Chondrocyte (in vitro differentiated cells): ENCODE data around the gene TMEM132C. TPM values are rescaled to one million over a fixed set of nuclear protein-coding genes. Genes with fewer than 3 reads are reported as not detected.
A peak's percentile ranks its signal among the peaks of the same experiment; 100 is the strongest.

Experiments used
- DNase-seq: peaks from one replicate; pipeline ENCODE4 v3.0.0; 2021; ENCODE audit warnings: mixed read lengths, low spot score
- H3K27ac Mint-ChIP-seq: one replicate; pipeline ENCODE4 v1.8.0; 2021; ENCODE audit warnings: mild to moderate bottlenecking, moderate library complexity, mixed read lengths; ENCODE audit not compliant: unreplicated experiment
- H3K27me3 Mint-ChIP-seq: 2 replicates; pipeline ENCODE4 v1.8.0; 2021; ENCODE audit warnings: low read depth, mixed read lengths
- H3K36me3 Mint-ChIP-seq: 2 replicates; pipeline ENCODE4 v1.8.0; 2021; ENCODE audit warnings: low read depth, mixed read lengths
- H3K4me1 Mint-ChIP-seq: 2 replicates; pipeline ENCODE4 v1.8.0; 2021; ENCODE audit warnings: low read depth, mild to moderate bottlenecking, mixed read lengths
- H3K4me3 Mint-ChIP-seq: one replicate; pipeline ENCODE4 v1.8.0; 2021; ENCODE audit warnings: mild to moderate bottlenecking, moderate library complexity, mixed read lengths; ENCODE audit not compliant: unreplicated experiment
- H3K9me3 Mint-ChIP-seq: 2 replicates; pipeline ENCODE4 v1.8.0; 2021; ENCODE audit warnings: low read depth, mixed read lengths
- CTCF ChIP-seq: fragments of 200-600 bp; sonication (generic); IDR thresholded peaks from 2 replicates; pipeline ENCODE4 v1.5.0; 2021; ENCODE audit warnings: antibody characterized with exemption, mild to moderate bottlenecking, moderate library complexity
- total RNA-seq: library from RNA; stranded (reverse); gene quantifications from 3 replicates; pipeline ENCODE4 v1.2.1, GENCODE V29; 2021

TMEM132C gene
- total RNA-seq, 1 donor from 2014 or later: not detected

- H3K27ac Mint-ChIP-seq: no peak overlapping the region
- H3K4me1 Mint-ChIP-seq: peaks cover 10% of the 10 kb centered on the region
- H3K4me3 Mint-ChIP-seq: peak overlapping the region; percentile 16
- H3K36me3 Mint-ChIP-seq: no peaks in the 10 kb centered on the region
- TF ChIP-seq CTCF: no peak
- peaks cover 60% of the 10 kb centered on the region for H3K27me3 Mint-ChIP-seq
- peaks cover 18% of the 10 kb centered on the region for H3K9me3 Mint-ChIP-seq
- no peak for DNase-seq
These were observed 845 bp downstream of the TMEM132C start for GRCh38 chr12:128267651-128268378.

- Mint-ChIP-seq H3K27me3 (peaks cover 57% of the 10 kb centered on the region), H3K4me1 (peaks cover 10% of the 10 kb centered on the region), H3K27ac (no peak overlapping the region), H3K4me3 (peak overlapping the region; percentile 16), H3K36me3 (no peaks in the 10 kb centered on the region), H3K9me3 (peaks cover 22% of the 10 kb centered on the region)
- no peak for DNase-seq
- no peak for TF ChIP-seq CTCF
These were observed 1.5 kb downstream of the TMEM132C start for GRCh38 chr12:128268379-128268995.

GRCh38 chr12:128269181-128269591, 2.2 kb downstream of the TMEM132C start:
- no peak for TF ChIP-seq CTCF
- H3K4me3 Mint-ChIP-seq: no peak overlapping the region
- H3K27ac Mint-ChIP-seq: no peak overlapping the region
- peaks cover 19% of the 10 kb centered on the region for H3K9me3 Mint-ChIP-seq
- peaks cover 53% of the 10 kb centered on the region for H3K27me3 Mint-ChIP-seq
- DNase-seq: no peak
- H3K36me3 Mint-ChIP-seq: no peaks in the 10 kb centered on the region
- H3K4me1 Mint-ChIP-seq: peaks cover 10% of the 10 kb centered on the region

GRCh38 chr12:128276471-128276870, 9.5 kb downstream of the TMEM132C start:
- Mint-ChIP-seq H3K4me1 (no peaks in the 10 kb centered on the region), H3K36me3 (no peaks in the 10 kb centered on the region), H3K27me3 (peaks cover 4% of the 10 kb centered on the region), H3K27ac (no peak overlapping the region), H3K9me3 (peaks cover 35% of the 10 kb centered on the region), H3K4me3 (no peak overlapping the region)
- TF ChIP-seq CTCF: no peak
- DNase-seq: no peak

GRCh38 chr12:128286970-128287369, 20.0 kb downstream of the TMEM132C start:
- no peak for TF ChIP-seq CTCF
- Mint-ChIP-seq H3K36me3 (peaks cover 2% of the 10 kb centered on the region), H3K27ac (no peak overlapping the region), H3K4me3 (no peak overlapping the region), H3K4me1 (no peaks in the 10 kb centered on the region), H3K9me3 (peaks cover 12% of the 10 kb centered on the region), H3K27me3 (peaks cover 5% of the 10 kb centered on the region)
- no peak for DNase-seq
